Measurements from ENCODE around the gene MUS81. TPM values are rescaled to one million over a fixed set of nuclear protein-coding genes. Genes with fewer than 3 reads are reported as not detected.

MUS81 gene
- total and polyA plus RNA-seq, 9 of the 15 experiments (the other 6 are each of a cell fraction or from before 2014, with no cell fraction given): 13.4 to 118 (median 53.7) TPM

DNA sequence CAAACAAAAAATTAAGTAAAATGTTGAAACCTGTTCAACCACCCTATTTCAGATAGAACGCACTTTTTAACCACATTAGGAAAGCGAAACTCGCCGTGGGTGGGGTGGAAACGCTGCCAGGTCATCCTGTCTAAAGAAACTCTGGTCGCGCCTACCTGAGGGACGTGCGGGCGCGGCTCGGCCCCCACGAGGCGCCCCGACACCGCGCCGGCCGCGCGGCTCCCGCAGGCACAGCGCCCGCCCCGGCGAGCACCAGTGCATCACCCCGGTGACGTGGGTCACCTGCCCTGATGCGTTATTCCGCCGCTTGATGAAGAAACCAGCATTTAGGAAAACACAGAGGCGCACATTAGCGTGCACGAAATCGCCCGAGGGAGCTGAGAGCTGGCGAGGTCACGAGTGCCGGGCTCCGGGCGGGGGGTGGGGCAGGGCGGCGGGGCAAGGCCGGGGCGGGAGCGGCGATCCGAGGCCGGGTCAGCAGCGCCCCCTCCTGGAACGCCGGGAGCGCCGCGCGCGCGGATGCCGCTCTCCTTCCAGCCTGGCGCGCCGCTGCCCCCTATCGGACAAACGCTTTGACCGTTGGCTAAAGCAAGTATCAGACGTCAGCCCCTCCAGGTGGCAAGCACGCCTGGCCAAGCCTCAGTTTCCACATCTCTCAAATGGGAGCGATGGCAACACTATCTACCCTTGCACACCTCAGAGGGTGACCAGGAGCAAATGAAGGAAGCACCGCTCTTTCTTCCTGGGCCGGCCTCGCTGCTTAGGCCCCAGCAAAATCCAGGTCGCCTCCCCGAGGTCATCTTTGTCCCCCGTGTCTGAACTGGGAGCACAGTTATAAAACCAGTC lies 42.2 kb upstream of the MUS81 start (continued):
- TF ChIP-seq, protein P1, sequence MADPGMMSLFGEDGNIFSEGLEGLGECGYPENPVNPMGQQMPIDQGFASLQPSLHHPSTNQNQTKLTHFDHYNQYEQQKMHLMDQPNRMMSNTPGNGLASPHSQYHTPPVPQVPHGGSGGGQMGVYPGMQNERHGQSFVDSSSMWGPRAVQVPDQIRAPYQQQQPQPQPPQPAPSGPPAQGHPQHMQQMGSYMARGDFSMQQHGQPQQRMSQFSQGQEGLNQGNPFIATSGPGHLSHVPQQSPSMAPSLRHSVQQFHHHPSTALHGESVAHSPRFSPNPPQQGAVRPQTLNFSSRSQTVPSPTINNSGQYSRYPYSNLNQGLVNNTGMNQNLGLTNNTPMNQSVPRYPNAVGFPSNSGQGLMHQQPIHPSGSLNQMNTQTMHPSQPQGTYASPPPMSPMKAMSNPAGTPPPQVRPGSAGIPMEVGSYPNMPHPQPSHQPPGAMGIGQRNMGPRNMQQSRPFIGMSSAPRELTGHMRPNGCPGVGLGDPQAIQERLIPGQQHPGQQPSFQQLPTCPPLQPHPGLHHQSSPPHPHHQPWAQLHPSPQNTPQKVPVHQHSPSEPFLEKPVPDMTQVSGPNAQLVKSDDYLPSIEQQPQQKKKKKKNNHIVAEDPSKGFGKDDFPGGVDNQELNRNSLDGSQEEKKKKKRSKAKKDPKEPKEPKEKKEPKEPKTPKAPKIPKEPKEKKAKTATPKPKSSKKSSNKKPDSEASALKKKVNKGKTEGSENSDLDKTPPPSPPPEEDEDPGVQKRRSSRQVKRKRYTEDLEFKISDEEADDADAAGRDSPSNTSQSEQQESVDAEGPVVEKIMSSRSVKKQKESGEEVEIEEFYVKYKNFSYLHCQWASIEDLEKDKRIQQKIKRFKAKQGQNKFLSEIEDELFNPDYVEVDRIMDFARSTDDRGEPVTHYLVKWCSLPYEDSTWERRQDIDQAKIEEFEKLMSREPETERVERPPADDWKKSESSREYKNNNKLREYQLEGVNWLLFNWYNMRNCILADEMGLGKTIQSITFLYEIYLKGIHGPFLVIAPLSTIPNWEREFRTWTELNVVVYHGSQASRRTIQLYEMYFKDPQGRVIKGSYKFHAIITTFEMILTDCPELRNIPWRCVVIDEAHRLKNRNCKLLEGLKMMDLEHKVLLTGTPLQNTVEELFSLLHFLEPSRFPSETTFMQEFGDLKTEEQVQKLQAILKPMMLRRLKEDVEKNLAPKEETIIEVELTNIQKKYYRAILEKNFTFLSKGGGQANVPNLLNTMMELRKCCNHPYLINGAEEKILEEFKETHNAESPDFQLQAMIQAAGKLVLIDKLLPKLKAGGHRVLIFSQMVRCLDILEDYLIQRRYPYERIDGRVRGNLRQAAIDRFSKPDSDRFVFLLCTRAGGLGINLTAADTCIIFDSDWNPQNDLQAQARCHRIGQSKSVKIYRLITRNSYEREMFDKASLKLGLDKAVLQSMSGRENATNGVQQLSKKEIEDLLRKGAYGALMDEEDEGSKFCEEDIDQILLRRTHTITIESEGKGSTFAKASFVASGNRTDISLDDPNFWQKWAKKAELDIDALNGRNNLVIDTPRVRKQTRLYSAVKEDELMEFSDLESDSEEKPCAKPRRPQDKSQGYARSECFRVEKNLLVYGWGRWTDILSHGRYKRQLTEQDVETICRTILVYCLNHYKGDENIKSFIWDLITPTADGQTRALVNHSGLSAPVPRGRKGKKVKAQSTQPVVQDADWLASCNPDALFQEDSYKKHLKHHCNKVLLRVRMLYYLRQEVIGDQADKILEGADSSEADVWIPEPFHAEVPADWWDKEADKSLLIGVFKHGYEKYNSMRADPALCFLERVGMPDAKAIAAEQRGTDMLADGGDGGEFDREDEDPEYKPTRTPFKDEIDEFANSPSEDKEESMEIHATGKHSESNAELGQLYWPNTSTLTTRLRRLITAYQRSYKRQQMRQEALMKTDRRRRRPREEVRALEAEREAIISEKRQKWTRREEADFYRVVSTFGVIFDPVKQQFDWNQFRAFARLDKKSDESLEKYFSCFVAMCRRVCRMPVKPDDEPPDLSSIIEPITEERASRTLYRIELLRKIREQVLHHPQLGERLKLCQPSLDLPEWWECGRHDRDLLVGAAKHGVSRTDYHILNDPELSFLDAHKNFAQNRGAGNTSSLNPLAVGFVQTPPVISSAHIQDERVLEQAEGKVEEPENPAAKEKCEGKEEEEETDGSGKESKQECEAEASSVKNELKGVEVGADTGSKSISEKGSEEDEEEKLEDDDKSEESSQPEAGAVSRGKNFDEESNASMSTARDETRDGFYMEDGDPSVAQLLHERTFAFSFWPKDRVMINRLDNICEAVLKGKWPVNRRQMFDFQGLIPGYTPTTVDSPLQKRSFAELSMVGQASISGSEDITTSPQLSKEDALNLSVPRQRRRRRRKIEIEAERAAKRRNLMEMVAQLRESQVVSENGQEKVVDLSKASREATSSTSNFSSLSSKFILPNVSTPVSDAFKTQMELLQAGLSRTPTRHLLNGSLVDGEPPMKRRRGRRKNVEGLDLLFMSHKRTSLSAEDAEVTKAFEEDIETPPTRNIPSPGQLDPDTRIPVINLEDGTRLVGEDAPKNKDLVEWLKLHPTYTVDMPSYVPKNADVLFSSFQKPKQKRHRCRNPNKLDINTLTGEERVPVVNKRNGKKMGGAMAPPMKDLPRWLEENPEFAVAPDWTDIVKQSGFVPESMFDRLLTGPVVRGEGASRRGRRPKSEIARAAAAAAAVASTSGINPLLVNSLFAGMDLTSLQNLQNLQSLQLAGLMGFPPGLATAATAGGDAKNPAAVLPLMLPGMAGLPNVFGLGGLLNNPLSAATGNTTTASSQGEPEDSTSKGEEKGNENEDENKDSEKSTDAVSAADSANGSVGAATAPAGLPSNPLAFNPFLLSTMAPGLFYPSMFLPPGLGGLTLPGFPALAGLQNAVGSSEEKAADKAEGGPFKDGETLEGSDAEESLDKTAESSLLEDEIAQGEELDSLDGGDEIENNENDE (IDR thresholded peaks at IDR 0.05; ENCODE audit: low read depth, low read length): no peak
- TF ChIP-seq, protein P2, sequence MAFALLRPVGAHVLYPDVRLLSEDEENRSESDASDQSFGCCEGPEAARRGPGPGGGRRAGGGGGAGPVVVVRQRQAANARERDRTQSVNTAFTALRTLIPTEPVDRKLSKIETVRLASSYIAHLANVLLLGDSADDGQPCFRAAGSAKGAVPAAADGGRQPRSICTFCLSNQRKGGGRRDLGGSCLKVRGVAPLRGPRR (CRISPR knock-in tag; IDR thresholded peaks at IDR 0.05): no peak
- TF ChIP-seq FOXK1 (CRISPR knock-in tag; IDR thresholded peaks at IDR 0.05; ENCODE audit: borderline replicate concordance) (no peak; the same call in 1 of the 2 replicates), SMARCB1 (IDR thresholded peaks at IDR 0.05; ENCODE audit: insufficient read length, low read depth) (no peak), LEF1 (IDR thresholded peaks at IDR 0.05) (no peak), COPS2 (conservative IDR thresholded peaks at IDR 0.05) (no peak), ZNF644 (tag; IDR thresholded peaks at IDR 0.05; ENCODE audit: low read depth) (peak; percentile 57; the same call in 1 of the 2 replicates), PTTG1 (tag; IDR thresholded peaks at IDR 0.05; ENCODE audit: low read depth) (no peak), SP1 (CRISPR knock-in tag; IDR thresholded peaks at IDR 0.05) (peak; percentile 62; the same call in 1 of the 2 replicates), ELF1 (tag; IDR thresholded peaks at IDR 0.05) (peak; percentile 30; the same call in 1 of the 2 replicates), POLR3G (IDR thresholded peaks at IDR 0.05; ENCODE audit: extremely low read depth, insufficient read length, insufficient replicate concordance) (no peak), ZNF551 (CRISPR knock-in tag; IDR thresholded peaks at IDR 0.05) (no peak), FOXA1 (IDR thresholded peaks at IDR 0.05; ENCODE audit: borderline replicate concordance) (no peak), IRF2 (CRISPR knock-in tag; IDR thresholded peaks at IDR 0.05) (no peak)
- TF ChIP-seq, protein P3, sequence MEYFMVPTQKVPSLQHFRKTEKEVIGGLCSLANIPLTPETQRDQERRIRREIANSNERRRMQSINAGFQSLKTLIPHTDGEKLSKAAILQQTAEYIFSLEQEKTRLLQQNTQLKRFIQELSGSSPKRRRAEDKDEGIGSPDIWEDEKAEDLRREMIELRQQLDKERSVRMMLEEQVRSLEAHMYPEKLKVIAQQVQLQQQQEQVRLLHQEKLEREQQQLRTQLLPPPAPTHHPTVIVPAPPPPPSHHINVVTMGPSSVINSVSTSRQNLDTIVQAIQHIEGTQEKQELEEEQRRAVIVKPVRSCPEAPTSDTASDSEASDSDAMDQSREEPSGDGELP (CRISPR knock-in tag; IDR thresholded peaks at IDR 0.05; ENCODE audit: borderline replicate concordance): peak; percentile 93
